ENCODE data around the gene PTPRK. TPM values are rescaled to one million over a fixed set of nuclear protein-coding genes. Genes with fewer than 3 reads are reported as not detected.

The PTPRK gene
- total RNA-seq, 2 donors from 2014 or later = 33.7 to 36.0 TPM

DNA sequence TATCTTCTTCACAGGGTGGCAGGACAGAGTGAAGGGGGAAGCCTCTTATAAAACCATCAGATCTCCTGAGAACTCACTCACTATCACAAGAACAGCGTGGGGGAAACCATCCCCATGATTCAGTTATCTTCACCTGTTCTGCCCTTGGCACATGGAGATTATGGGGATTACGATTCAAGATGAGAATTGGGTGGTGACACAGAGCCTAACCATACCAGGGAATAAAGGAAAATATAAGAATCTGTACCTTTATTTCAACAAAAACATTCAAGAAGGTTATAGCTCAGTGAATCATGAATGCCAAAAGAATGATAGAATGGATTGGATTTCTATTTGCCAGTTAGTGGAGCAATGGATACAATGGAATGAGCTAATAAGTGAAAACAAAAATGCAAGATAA, 214.4 kb downstream of the PTPRK start:
- TF ChIP-seq, protein P1, sequence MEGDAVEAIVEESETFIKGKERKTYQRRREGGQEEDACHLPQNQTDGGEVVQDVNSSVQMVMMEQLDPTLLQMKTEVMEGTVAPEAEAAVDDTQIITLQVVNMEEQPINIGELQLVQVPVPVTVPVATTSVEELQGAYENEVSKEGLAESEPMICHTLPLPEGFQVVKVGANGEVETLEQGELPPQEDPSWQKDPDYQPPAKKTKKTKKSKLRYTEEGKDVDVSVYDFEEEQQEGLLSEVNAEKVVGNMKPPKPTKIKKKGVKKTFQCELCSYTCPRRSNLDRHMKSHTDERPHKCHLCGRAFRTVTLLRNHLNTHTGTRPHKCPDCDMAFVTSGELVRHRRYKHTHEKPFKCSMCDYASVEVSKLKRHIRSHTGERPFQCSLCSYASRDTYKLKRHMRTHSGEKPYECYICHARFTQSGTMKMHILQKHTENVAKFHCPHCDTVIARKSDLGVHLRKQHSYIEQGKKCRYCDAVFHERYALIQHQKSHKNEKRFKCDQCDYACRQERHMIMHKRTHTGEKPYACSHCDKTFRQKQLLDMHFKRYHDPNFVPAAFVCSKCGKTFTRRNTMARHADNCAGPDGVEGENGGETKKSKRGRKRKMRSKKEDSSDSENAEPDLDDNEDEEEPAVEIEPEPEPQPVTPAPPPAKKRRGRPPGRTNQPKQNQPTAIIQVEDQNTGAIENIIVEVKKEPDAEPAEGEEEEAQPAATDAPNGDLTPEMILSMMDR (IDR thresholded peaks at IDR 0.05) = no peak
- Histone ChIP-seq H3K36me3 (no peaks in the 10 kb centered on the region), H3K27me3 (replicated peaks; ENCODE audit: insufficient read depth) (no peaks in the 10 kb centered on the region), H3K4me3 (no peak overlapping the region), H3K4me1 (ENCODE audit: control insufficient read depth in 1 of 2, low read depth in 2 of 2) (peaks cover 0 to 7% of the 10 kb centered on the region in 2 donors), H3K9me3 (no peaks in the 10 kb centered on the region), H3K27ac (no peak overlapping the region)
- ATAC-seq (ENCODE audit: insufficient number of reproducible peaks, low FRiP score, low read depth) = no peak
- no peak for DNase-seq (ENCODE audit: low spot score)

DNA sequence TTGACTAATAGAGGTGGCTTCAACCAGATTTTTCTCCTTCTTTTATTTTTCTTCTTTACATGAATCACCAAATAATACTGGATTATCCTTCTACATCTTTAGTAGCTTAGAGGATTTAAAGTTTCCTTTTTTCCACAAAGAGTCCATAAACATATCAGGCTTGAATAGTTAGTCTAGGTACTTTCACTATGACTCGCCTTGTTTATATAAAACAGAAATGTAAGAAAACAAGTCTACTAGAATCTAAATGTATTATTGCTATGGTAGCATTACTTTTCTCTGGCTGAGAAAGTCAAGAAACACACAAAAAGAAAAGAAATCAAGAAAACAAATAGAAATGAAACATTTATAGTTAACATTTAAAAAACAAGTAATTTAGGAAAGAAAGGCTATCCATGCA, 215.2 kb downstream of the PTPRK start:
- Histone ChIP-seq H3K36me3 (no peaks in the 10 kb centered on the region), H3K27me3 (replicated peaks; ENCODE audit: insufficient read depth) (no peaks in the 10 kb centered on the region), H3K4me3 (no peak overlapping the region), H3K27ac (no peak overlapping the region), H3K9me3 (no peaks in the 10 kb centered on the region), H3K4me1 (ENCODE audit: control insufficient read depth in 1 of 2, low read depth in 2 of 2) (peaks cover 0 to 7% of the 10 kb centered on the region in 2 donors)
- DNase-seq (ENCODE audit: low spot score) = no peak
- ATAC-seq (ENCODE audit: insufficient number of reproducible peaks, low FRiP score, low read depth) = no peak
- TF ChIP-seq, protein P1 (IDR thresholded peaks at IDR 0.05) = no peak

DNA sequence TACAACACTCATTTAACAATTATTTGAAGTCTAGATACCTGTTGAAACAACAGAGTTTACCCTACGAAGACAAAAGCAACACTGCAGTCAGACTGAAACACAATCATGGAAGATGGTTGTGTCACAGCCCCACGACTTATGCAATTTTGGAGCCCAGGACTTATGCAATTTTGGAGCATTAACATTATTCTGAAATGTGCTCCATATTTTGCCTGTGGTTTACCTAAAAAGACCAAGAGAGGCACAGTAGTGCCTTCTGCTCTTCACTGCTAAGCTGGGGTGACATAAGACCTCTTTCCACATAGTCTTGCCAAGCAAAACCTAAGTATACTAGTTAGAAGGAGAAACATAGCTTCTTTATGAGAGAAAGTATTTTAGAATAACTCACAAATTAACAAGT, 216.5 kb downstream of the PTPRK start:
- H3K27ac ChIP-seq = no peak overlapping the region
- no peak overlapping the region for H3K4me3 ChIP-seq
- peaks cover 0 to 7% of the 10 kb centered on the region in 2 donors for H3K4me1 ChIP-seq (ENCODE audit: control insufficient read depth in 1 of 2, low read depth in 2 of 2)
- no peaks in the 10 kb centered on the region for H3K9me3 ChIP-seq
- no peaks in the 10 kb centered on the region for H3K27me3 ChIP-seq (replicated peaks; ENCODE audit: insufficient read depth)
- no peak for DNase-seq (ENCODE audit: low spot score)
- TF ChIP-seq, protein P1 (IDR thresholded peaks at IDR 0.05) = no peak
- no peak for ATAC-seq (ENCODE audit: insufficient number of reproducible peaks, low FRiP score, low read depth)
- no peaks in the 10 kb centered on the region for H3K36me3 ChIP-seq

DNA sequence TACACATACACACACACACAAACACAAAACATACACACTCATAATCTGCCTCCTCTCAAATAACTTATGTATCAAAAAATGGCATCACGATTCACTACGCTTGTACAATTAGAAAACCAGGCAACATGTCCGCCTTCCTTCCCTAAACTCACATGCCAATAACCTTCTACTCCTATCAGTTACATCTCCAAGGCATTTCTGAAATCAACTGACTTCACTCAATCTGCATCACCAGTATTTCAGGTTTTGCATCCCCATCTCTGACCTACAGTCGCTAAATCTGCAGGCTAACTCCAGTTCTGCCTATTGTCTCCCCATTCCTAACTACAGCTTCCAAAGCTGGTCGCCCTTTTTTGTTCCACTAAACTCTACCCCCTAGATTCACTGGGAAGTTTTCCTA, 217.5 kb downstream of the PTPRK start:
- ATAC-seq (ENCODE audit: insufficient number of reproducible peaks, low FRiP score, low read depth) = no peak
- Histone ChIP-seq H3K4me1 (ENCODE audit: control insufficient read depth in 1 of 2, low read depth in 2 of 2) (peaks cover 0 to 7% of the 10 kb centered on the region in 2 donors), H3K9me3 (no peaks in the 10 kb centered on the region), H3K36me3 (no peaks in the 10 kb centered on the region), H3K27me3 (replicated peaks; ENCODE audit: insufficient read depth) (no peaks in the 10 kb centered on the region), H3K4me3 (no peak overlapping the region), H3K27ac (no peak overlapping the region)
- DNase-seq (ENCODE audit: low spot score) = no peak
- TF ChIP-seq, protein P1 (IDR thresholded peaks at IDR 0.05) = no peak

DNA sequence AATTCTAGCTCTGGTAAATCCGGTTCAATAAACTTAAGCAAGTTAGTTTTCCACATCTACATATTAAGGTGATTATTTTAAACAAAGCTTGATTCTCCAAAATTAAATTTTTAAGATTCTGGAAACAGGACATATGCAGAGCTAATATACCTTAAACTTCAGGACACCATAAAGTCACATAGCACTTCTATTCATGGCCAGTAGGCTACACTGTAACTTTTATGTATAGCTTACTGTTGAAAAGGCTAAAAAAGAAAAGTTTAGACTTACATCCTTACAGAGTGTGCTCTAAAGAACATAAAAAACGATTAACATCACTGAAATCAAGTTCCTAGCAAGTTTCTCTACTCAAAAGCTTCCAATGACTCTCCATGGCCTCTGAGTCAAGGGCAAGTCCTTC, 224.7 kb downstream of the PTPRK start:
- TF ChIP-seq, protein P1 (IDR thresholded peaks at IDR 0.05) = no peak
- Histone ChIP-seq H3K36me3 (no peaks in the 10 kb centered on the region), H3K9me3 (no peaks in the 10 kb centered on the region), H3K4me1 (ENCODE audit: control insufficient read depth in 1 of 2, low read depth in 2 of 2) (no peaks in the 10 kb centered on the region), H3K4me3 (no peak overlapping the region), H3K27me3 (replicated peaks; ENCODE audit: insufficient read depth) (no peaks in the 10 kb centered on the region), H3K27ac (no peak overlapping the region)
- ATAC-seq (ENCODE audit: insufficient number of reproducible peaks, low FRiP score, low read depth) = no peak
- DNase-seq (ENCODE audit: low spot score) = no peak

Data from thoracic aorta (tissue), 2 donors.